HG03196 (cell line): ENCODE results near the gene CLRN2.
"Not testable (repeated sequence)": the region's sequence is repeated elsewhere in the genome, so short reads cannot be mapped to it uniquely, and the experiment has no call there.

Experiments
- ATAC-seq: cut with Tn5 transposase; IDR thresholded peaks from one replicate; pipeline ENCODE4 v1.9.1; 2021; ENCODE audit not compliant: unreplicated experiment

CLRN2 gene

DNA sequence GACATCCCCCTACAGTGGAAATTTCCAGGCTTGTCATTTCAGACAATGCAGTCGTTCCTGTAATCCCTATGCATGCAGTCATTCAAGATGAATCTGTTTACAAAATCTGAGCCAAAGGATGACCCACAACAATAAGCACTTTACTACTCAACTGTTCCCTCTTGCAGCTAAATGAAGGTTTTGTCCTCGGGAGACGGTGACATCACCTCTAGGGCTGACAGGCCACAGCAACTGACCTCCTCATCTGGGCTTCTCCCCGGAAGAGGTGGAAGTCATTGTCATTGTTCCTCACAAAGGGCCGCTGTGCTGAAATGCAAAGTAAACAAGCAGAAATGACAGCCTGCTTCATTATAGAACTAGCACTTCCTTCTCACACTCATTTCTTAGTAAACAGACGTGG, 29.2 kb downstream of the CLRN2 start:
- ATAC-seq, result no peak

- ATAC-seq, result no peak
Observed at GRCh38 chr4:17544831-17545234, 29.9 kb downstream of the CLRN2 start.

GRCh38 chr4:17545374-17546140, 30.6 kb downstream of the CLRN2 start:
- ATAC-seq, result no peak

DNA sequence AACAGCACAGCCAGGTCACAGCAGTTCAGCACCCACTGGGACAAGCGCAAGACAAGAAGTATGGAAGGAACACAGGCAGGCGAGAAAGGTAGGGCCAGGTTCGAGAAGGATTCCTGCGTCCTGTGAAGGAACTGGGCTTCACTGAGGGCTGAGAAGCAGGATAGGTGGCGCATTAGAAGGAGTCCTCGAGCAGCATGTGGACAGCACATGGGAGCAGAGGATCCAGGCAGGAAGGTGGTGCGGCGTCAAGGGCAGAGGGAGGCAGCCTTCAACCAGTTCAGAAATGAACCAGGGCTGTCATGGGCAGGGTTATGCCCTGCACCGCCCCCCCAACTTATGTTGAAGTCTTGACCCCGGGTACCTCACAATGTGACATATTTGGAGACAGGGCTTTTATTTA, 31.3 kb downstream of the CLRN2 start:
- ATAC-seq, result no peak

GRCh38 chr4:17546678-17547077, 31.7 kb downstream of the CLRN2 start:
- ATAC-seq, result no peak

GRCh38 chr4:17550549-17550948, 35.6 kb downstream of the CLRN2 start:
- ATAC-seq, result no peak

DNA sequence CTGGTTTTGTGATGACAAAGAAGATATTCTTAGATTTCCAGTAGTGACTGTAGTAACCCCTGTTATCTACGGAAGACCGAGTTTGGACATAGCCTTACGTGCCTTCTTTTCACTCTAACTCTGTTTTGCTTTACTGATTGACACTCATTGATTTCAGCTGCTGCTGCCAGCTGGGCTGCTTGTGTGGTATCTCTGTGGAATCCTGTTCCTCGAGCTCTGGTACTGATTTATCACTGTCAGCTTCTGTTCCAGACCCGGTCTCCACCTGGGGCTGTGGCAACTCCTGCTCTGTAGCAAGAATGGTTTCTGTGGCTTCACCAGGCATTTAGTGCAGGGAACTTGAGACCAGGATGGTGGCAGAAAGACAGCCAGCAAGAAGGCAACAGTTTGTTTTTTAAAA, 37.5 kb downstream of the CLRN2 start:
- no peak for ATAC-seq

GRCh38 chr4:17554568-17554967, 39.6 kb downstream of the CLRN2 start:
- no peak for ATAC-seq

- no peak for ATAC-seq
Observed at GRCh38 chr4:17556498-17556897, 41.5 kb downstream of the CLRN2 start.

- no peak for ATAC-seq
Observed at GRCh38 chr4:17557880-17558279, 42.9 kb downstream of the CLRN2 start.

GRCh38 chr4:17558941-17559708, 44.2 kb downstream of the CLRN2 start:
- ATAC-seq, result no peak

- ATAC-seq, result no peak
Observed at GRCh38 chr4:17559709-17560048, 44.7 kb downstream of the CLRN2 start.

- no peak for ATAC-seq
Observed at GRCh38 chr4:17560065-17560673, 45.2 kb downstream of the CLRN2 start.

- ATAC-seq, result no peak
Observed at GRCh38 chr4:17561195-17561909, 46.4 kb downstream of the CLRN2 start.

GRCh38 chr4:17562157-17562556, 47.2 kb downstream of the CLRN2 start:
- ATAC-seq, result no peak

DNA sequence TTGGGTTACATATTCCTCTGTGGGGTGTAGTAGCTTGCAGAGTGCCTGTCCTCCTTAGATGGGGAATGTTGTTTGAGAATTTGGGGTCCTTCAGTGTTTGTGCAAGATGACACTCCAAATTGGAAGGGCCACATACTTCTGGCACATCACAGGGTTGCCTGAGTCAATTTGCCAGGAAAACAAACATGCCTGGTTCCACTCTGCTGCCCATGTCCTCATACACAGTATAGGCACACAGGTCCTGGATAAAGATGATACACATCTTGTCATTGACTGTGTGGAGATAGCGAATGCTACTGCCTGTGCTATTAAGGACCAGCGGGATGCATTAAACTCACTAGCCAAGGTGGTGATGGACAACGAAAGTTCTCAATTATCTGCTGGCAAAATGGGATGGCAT, 50.9 kb downstream of the CLRN2 start:
- ATAC-seq, result no peak

DNA sequence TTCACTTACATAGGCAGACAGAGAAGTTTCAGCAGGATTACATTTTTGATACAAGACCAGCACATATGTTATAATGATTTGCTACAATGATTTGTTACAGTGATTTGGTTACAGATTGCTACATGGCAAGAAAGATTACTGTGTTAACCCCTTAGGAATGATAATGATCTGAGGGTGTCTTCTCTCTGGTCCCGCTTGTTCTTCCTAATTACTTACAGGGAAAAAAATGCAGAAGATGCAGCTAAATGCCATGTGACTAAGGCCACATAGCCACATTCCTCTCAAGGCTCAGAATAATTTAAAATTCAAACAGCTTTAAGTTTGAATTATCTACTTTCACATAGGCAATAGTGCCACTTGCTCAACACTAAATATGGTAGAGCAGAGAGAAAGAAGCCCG, 52.3 kb downstream of the CLRN2 start:
- no peak for ATAC-seq

- no peak for ATAC-seq
Observed at GRCh38 chr4:17574206-17574605, 59.2 kb downstream of the CLRN2 start.

DNA sequence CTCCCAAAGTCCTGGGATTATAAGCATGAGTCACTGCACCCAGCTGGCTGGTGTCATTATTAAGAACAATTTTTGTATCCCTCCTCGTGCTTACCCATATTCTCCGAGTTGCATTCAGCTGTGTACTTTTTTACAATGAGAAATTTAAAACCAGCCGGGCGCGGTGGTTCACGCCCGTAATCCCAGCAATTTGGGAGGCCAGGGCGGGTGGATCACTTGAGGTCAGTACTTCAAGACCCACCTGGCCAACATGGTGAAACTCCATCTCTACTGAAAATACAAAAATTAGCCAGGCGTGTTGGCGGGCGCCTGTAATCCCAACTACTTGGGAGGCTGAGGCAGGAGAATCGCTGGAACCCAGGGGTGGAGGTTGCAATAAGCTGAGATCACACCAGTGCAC, 60.2 kb downstream of the CLRN2 start:
- not testable (repeated sequence) for ATAC-seq
